ENCODE results near the gene RAB40C.

GRCh38 chr16:583815-584591 is 5.9 kb upstream of the RAB40C start:
- TF ChIP-seq POLR2A (IDR thresholded peaks at IDR 0.05) (no peak), CTCF (IDR thresholded peaks at IDR 0.05) (no peak), EP300 (IDR thresholded peaks at IDR 0.05) (no peak), POLR2AphosphoS5 (IDR thresholded peaks at IDR 0.05) (no peak)

Data from sigmoid colon (tissue), 4 donors.